Muscle layer of duodenum (tissue), 2 donors: ENCODE measurements around the gene TEX264.

Experiments
- H3K27ac ChIP-seq: one replicate; pipeline ENCODE4 v1.7.0; 2013; ENCODE audit warnings: mild to moderate bottlenecking, low read length
- H3K27me3 ChIP-seq: one replicate; pipeline ENCODE4 v1.7.0; 2013; ENCODE audit warnings: low read depth, mild to moderate bottlenecking, control low read depth, low read length
- H3K36me3 ChIP-seq, 2 donors: one replicate each; pipeline ENCODE4 v1.7.0; 2013; ENCODE audit warnings: low read length in 2 of 2, control low read depth in 1 of 2, mild to moderate bottlenecking in 1 of 2; ENCODE audit not compliant: insufficient read depth in 2 of 2, control insufficient read depth in 1 of 2
- H3K4me1 ChIP-seq, 2 donors: one replicate each; pipeline ENCODE4 v1.7.0; 2013; ENCODE audit warnings: low read length in 2 of 2, mild to moderate bottlenecking in 2 of 2, control low read depth in 1 of 2, moderate library complexity in 1 of 2; ENCODE audit not compliant: insufficient read depth in 2 of 2, control insufficient read depth in 1 of 2
- H3K4me3 ChIP-seq, 2 donors: one replicate each; pipeline ENCODE4 v1.7.0; 2013; ENCODE audit warnings: low read length in 2 of 2, low read depth in 1 of 2, mild to moderate bottlenecking in 1 of 2
- H3K9me3 ChIP-seq, 2 donors: one replicate each; pipeline ENCODE4 v1.7.0; 2013; ENCODE audit warnings: low read length in 2 of 2, control low read depth in 1 of 2, mild to moderate bottlenecking in 1 of 2; ENCODE audit not compliant: control insufficient read depth in 1 of 2
- donor health status: healthy.

Gene TEX264

DNA sequence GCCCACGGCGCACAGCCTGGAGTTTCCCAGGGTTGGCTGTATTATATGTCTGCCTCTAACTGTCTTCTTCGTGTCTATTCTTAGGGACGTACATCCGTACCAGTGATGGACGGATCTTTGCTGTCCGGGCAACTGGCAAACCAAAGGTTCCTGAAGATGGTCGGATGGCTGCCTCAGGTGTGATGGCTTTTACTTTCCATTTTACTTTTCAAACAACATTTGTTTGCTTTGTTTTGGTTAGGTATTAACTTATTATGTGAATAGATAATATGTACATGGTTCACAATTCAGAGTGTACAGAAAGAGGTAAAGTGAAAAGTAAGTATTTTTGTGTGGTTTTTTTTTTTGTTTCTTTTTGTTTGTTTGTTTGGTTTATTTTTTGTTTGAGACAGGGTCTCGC, 11.1 kb upstream of the TEX264 start:
- Histone ChIP-seq H3K27me3 (no peaks in the 10 kb centered on the region), H3K27ac (no peak overlapping the region), H3K9me3 (no peaks in the 10 kb centered on the region), H3K36me3 (peaks cover 31 to 63% of the 10 kb centered on the region in 2 donors), H3K4me3 (no peak overlapping the region), H3K4me1 (no peaks in the 10 kb centered on the region)

DNA sequence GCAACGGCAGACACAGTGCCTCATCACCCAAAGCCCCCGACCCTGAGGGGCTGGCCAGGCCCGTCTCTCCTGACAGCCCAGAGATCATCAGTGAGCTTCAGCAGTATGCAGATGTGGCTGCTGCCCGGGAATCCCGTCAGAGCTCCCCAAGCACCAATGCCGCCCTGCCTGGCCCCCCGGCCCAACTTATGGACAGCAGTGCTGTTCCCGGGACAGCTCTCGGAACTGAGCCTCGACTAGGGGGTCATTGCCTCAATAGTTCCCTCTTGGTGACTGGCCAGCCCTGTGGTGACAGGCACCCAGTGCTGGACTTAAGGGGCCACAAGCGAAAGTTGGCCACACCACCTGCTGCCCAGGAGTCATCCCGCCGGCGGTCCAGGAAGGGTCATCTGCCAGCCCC, 8.6 kb upstream of the TEX264 start:
- Histone ChIP-seq H3K4me1 (peaks cover 0 to 4% of the 10 kb centered on the region in 2 donors), H3K36me3 (peaks cover 26 to 44% of the 10 kb centered on the region in 2 donors), H3K27ac (no peak overlapping the region), H3K4me3 (no peak overlapping the region), H3K9me3 (no peaks in the 10 kb centered on the region), H3K27me3 (no peaks in the 10 kb centered on the region)

DNA sequence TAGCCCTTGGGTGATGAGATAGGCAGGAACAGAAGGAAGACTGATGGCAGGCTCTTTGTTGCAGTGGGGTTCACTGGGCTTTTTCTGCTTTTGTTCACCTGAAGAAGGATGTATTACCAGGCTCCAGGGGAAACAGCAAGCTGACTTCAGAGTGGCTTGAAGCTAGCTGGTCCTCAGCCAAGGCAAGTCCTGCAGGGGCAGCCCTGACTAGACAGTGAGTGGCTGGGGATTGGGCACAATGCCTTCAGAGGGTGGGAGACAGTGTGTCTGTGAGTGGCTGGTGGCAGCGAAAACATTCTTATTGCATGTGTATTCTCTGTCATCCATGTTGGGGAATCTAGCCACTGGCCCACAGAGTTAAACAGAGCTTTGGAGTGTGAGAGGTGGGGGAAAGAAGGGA, 2.3 kb upstream of the TEX264 start:
- no peak overlapping the region for H3K27ac ChIP-seq
- peaks cover 15 to 32% of the 10 kb centered on the region in 2 donors for H3K4me1 ChIP-seq
- H3K4me3 ChIP-seq, result no peak overlapping the region
- no peaks in the 10 kb centered on the region for H3K9me3 ChIP-seq
- peaks cover 0 to 4% of the 10 kb centered on the region in 2 donors for H3K36me3 ChIP-seq
- H3K27me3 ChIP-seq, result no peaks in the 10 kb centered on the region

DNA sequence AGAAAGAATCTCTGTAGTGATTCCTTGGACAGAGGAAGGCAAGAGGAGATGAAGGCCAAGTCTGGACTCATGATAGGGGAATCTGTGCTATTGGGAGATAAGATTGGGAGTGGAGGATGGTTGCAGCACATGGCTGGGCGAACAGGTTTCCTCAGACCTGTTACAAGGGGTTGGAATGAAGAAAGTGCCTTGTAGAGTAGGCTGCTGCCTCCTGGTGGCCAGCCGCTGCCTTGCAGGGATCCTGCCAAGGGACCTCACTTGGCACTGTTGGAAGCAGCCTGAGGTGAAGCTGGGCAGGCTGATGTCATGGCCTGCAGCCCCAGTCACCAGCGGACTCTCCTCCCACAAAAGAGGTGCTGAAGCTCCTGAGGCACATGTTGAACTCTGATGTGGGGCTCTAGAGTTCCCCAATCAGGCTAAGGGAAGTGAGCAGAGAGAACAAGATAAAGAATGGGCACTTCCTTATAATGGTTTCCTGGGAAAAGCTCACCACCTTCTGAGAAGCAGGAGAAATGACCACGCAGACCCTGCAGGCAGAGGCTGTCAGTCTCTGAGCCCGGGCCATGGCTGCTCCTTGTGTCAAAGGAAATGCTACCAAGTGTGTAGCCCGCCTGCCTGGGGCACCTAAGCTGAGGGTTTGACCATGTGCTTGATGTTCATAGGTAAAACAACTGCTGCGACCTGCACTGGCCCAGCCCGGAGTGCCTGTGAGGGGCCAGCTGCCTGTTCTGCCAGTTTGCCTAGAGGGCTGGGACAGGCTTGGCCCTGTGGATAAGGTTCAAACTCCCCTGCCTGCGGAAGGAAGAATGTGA, 1.6 kb upstream of the TEX264 start:
- Histone ChIP-seq H3K9me3 (no peaks in the 10 kb centered on the region), H3K36me3 (peaks cover 2 to 5% of the 10 kb centered on the region in 2 donors), H3K4me1 (peaks cover 15 to 32% of the 10 kb centered on the region in 2 donors), H3K4me3 (no peak overlapping the region), H3K27me3 (no peaks in the 10 kb centered on the region), H3K27ac (no peak overlapping the region)

DNA sequence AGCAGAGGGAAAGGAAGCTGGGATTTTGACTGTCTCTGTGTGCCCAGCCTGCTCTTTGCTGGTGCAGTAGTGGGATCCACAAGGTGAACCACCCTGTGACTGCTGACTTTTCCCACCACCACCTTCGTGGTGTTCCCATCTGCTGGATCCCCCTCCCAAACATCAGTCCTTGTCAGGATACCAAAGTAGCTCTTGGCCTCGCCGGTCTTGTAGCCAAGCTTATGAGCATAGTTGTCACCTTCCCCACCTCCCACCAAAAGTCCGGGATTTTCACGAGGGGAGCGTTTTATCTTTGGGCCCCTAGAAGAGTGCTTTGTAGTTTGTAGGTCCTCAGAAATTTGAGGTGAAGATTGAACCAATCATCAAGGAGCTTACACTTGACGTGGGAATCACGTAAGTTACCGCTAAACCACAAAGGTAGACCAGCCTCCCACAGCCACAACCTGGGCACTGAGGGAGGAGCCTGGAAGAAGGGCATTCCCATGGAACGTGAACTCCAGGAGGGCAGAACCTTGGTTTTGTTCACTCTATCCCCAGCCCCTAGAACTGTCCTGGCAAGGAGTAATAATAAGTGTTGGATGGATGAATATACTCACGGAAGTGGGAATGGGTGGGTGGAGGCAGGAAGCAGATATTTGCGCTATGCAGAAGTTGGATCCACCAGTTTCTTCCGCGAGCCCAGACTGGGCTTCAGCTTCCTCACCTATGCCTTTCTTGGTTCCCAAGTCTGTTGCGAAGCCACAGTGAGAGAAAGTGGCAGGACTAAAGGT, 814 bp upstream of the TEX264 start:
- H3K9me3 ChIP-seq, result no peaks in the 10 kb centered on the region
- no peaks in the 10 kb centered on the region for H3K27me3 ChIP-seq
- H3K4me1 ChIP-seq, result peaks cover 15 to 32% of the 10 kb centered on the region in 2 donors
- peaks cover under 1 to 10% of the 10 kb centered on the region in 2 donors for H3K36me3 ChIP-seq
- no peak overlapping the region for H3K27ac ChIP-seq
- peak overlapping the region; percentile 79 to 97 for H3K4me3 ChIP-seq

DNA sequence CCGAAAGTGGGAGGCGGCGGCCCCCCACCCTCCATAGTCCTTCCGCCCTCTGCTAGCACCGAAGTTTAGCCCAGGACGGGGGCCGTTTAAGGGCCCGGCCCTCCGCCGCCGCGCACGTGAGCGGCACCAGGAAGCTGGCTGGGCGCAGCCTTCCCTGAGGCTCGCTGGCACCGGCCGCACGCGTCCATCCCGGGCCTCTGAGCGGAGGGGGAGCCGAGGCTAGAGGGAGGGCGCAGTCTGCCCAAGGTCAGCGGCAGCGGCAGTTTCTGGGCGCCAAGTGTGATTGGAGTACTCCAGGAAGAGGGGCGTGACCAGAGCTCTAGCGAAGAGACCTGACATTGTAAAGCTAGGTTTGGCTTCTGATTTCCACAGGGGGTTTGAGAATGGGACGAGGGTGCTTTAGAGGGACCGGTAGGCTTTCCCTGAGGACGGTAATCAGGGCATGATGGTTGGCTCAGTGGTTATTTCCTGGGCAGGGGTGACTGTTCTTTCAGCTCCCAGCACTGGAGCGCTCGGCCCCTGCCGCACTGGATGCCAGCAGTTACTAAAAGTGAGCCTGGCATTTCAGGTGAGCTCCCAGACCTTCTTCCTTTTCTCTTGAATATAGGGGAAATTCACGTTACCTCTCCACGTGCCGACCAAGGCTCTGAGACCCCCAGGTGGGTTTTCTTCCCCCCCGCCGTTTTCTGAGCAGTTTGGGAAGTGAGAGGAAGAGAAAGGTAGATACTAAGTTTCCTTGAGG, 853 bp downstream of the TEX264 start:
- Histone ChIP-seq H3K36me3 (peaks cover 5 to 25% of the 10 kb centered on the region in 2 donors), H3K9me3 (no peaks in the 10 kb centered on the region), H3K27me3 (no peaks in the 10 kb centered on the region), H3K27ac (peak overlapping the region; percentile 67), H3K4me1 (peaks cover 15 to 32% of the 10 kb centered on the region in 2 donors), H3K4me3 (peak overlapping the region; percentile 79 to 97)

DNA sequence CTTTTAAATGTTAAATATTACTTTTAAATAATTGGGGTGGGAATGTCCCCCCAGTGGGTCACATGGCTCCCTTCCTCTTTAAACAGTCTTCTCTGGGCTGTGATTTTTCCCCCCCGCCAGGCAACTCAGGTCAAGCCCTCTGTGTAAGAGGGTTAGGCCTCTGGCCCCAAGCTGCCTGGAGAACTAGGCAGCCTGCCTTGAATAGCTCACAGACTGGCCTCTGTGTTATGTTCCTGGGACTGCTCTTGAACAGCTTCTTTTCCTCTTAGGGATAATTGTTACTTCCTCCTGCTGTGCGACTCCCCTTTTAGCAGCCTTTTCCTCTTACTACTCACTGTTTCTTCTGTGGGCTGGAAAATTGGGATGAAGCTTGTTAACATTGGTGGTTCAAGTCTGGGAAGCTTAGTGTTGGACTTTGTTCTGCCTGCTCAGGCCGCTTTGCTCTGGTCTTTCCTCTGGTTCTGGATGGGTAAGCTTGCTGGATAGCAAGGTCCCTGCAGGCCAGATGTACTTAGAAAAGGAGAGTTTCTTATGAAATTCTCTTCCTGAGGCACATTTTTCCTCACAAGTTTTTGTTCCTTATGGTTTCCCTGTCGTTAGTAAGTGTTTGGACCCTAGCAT, 2.2 kb downstream of the TEX264 start:
- peaks cover 15 to 32% of the 10 kb centered on the region in 2 donors for H3K4me1 ChIP-seq

DNA sequence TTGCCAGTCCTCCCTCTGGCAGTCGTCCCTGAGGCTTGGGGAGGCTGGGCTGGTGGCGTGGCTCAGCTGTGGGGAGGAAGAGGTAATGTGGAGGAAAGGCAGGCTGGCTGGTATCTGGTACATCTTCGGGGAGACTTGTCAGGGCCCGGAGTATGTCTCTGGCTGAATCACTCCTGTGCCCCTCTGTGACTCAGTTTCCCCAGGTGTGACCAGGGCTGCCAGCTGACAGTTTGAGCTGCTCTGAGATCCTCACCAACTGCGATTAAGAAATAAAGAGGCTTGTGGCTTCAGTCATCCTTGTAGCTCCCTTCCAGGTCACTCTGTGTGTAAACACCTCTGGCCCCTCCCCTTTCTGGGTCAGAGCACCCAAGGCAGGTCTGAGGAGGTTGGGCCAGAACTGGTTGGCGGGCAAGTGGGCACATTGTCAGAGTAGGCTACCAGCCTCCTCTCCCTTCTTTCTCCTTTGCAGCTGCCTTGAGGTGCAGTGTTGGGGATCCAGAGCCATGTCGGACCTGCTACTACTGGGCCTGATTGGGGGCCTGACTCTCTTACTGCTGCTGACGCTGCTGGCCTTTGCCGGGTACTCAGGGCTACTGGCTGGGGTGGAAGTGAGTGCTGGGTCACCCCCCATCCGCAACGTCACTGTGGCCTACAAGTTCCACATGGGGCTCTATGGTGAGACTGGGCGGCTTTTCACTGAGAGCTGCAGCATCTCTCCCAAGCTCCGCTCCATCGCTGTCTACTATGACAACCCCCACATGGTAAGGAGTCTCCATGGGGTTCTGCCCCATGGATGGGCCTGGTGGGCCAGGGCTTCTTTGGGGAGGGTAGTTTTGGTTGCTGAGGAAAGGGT, 3.0 kb downstream of the TEX264 start:
- Histone ChIP-seq H3K27me3 (no peaks in the 10 kb centered on the region), H3K4me1 (peaks cover 15 to 32% of the 10 kb centered on the region in 2 donors), H3K27ac (no peak overlapping the region)

More for the DNA sequence above, 2.2 kb downstream of the TEX264 start:
- H3K27ac ChIP-seq, result no peak overlapping the region
- H3K27me3 ChIP-seq, result no peaks in the 10 kb centered on the region
- H3K36me3 ChIP-seq, result peaks cover 5 to 31% of the 10 kb centered on the region in 2 donors
- H3K9me3 ChIP-seq, result no peaks in the 10 kb centered on the region
- H3K4me3 ChIP-seq, result no peak overlapping the region

DNA sequence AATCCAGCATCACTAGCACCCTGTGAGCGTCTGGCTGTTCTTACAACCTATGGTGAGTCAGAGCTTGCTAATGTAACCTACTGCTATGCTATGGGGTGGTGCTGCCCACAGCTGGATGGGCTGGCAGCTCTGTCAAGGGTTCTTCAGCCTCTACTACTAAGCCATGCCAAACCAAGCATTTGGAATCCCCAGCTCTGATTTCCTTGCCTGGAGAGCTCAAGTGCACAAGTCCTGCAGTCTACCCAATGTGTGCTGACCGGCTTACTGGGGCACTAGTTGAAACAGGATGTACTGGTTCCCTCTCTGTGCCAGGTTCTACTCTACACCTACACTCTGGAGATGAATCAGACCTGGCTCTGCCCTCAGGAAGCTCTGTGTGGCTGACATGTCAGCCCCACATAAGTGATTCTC, 4.2 kb downstream of the TEX264 start:
- Histone ChIP-seq H3K36me3 (peaks cover 5 to 37% of the 10 kb centered on the region in 2 donors), H3K27ac (no peak overlapping the region), H3K27me3 (no peaks in the 10 kb centered on the region), H3K9me3 (no peaks in the 10 kb centered on the region), H3K4me3 (no peak overlapping the region), H3K4me1 (peaks cover 14 to 22% of the 10 kb centered on the region in 2 donors)

More for the DNA sequence above, 3.0 kb downstream of the TEX264 start:
- Histone ChIP-seq H3K36me3 (peaks cover 5 to 37% of the 10 kb centered on the region in 2 donors), H3K4me3 (no peak overlapping the region), H3K9me3 (no peaks in the 10 kb centered on the region)

DNA sequence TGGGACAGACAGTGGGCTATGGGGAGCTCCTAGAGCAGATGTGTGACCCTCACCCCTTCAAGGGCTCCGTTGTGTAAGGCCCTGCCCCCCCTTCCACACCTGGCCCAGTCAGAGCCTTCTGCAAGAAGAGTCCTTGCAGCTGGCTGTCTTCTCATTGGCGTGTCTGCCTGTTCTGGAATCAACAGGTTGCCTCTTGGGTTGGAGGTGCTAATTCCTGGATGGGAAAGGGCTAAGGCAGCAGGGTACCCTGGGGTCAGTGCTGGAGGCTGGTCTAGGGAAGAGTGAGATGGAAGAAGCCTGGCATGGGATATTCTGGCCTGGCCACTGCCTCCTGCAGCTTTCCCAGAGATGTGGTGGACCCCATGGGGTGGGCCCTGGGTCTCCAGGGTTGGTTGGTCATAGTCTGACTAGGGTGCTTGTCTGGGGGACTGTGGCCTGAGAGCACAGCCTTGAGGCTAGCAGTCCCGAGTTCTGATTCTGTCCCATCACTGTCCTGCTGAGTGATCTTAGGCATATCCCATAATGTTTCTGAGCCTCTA, 5.1 kb downstream of the TEX264 start:
- Histone ChIP-seq H3K4me1 (peaks cover 9 to 21% of the 10 kb centered on the region in 2 donors), H3K4me3 (no peak overlapping the region), H3K27me3 (no peaks in the 10 kb centered on the region), H3K36me3 (peaks cover 5 to 37% of the 10 kb centered on the region in 2 donors), H3K9me3 (no peaks in the 10 kb centered on the region), H3K27ac (no peak overlapping the region)
